A549 (cell line): ENCODE results near the gene ITPKB.
"Not testable (repeated sequence)": the region's sequence is repeated elsewhere in the genome, so short reads cannot be mapped to it uniquely, and the experiment has no call there.

Experiments
- HDAC2 ChIP-seq: fragments of 200-600 bp; sonication (generic); IDR thresholded peaks from 2 replicates; pipeline ENCODE4 v1.6.1; 2016
- POLR2A ChIP-seq: IDR thresholded peaks from 2 replicates; pipeline ENCODE4 v1.6.1; 2012; ENCODE audit warnings: mild to moderate bottlenecking, low read length
- TF ChIP-seq, protein P1 (sequence below): fragments of >200 bp; sonication (Bioruptor Twin); formaldehyde crosslinking; IDR thresholded peaks from 3 replicates; pipeline ENCODE4 v1.5.1; 2016

DNA sequence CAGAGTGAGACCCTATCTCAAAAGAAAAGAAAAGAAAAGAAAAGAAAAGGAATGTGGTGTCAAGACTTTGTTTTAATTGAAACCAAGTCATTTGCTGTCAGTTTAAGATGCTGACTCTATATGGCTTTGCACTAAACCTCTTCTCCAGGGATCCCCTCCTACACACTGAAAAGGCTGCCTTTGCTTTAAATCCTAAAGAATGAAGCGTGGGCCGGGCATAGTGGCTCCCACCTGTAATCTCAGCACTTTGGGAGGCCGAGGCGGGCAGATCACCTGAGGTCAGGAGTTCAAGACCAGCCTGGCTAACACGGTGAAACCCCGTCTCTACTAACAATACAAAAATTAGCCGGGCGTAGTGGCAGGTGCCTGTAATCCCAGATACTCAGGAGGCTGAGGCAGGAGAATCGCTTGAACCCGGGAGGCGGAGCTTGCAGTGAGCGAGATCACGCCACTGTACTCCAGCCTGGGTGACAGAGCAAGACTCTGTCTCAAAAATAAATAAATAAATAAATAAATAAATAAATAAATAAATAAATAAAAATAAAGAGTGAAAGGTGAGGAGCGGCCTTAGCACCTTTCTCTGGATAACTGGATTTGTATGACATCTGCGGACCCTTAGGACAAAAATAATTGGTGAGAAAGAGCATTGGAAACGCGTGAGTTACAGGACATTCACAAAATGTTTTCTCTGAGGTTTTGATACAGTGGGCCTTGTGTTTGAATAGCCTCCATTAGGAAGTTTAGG lies 8.6 kb upstream of the ITPKB start:
- TF ChIP-seq, protein P1, sequence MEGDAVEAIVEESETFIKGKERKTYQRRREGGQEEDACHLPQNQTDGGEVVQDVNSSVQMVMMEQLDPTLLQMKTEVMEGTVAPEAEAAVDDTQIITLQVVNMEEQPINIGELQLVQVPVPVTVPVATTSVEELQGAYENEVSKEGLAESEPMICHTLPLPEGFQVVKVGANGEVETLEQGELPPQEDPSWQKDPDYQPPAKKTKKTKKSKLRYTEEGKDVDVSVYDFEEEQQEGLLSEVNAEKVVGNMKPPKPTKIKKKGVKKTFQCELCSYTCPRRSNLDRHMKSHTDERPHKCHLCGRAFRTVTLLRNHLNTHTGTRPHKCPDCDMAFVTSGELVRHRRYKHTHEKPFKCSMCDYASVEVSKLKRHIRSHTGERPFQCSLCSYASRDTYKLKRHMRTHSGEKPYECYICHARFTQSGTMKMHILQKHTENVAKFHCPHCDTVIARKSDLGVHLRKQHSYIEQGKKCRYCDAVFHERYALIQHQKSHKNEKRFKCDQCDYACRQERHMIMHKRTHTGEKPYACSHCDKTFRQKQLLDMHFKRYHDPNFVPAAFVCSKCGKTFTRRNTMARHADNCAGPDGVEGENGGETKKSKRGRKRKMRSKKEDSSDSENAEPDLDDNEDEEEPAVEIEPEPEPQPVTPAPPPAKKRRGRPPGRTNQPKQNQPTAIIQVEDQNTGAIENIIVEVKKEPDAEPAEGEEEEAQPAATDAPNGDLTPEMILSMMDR: not testable (repeated sequence)
- not testable (repeated sequence) for TF ChIP-seq POLR2A, HDAC2
